GM12872 (cell line): ENCODE measurements around the gene SUGCT.

Source experiments
- CTCF ChIP-seq: IDR thresholded peaks from 3 replicates; pipeline ENCODE4 v1.5.1; 2011; ENCODE audit warnings: low read depth, mild to moderate bottlenecking, low read length, moderate library complexity; ENCODE audit not compliant: insufficient read depth

SUGCT gene

DNA sequence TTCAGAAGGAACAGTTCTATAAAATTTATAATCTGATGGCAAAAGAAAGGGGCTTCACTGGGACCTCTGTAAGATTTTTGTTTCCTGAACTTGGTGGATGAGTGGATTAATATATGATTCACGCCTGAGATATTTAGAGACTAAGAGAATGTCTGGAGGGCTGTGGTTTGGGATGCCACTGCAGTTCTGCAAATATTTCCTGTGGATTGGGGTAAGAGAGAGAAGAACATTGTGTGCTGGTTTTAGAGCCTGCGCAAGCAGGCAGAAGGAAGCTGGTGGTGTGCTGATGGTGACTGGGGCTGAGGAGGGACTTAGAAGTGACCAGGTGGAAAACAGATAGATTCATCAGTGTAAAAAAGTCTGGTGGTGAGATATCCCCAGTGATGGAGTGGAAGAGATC lies 87.0 kb downstream of the SUGCT start:
- TF ChIP-seq CTCF = no peak

- TF ChIP-seq CTCF = no peak
Observed at GRCh38 chr7:40223451-40224127, 88.8 kb downstream of the SUGCT start.

DNA sequence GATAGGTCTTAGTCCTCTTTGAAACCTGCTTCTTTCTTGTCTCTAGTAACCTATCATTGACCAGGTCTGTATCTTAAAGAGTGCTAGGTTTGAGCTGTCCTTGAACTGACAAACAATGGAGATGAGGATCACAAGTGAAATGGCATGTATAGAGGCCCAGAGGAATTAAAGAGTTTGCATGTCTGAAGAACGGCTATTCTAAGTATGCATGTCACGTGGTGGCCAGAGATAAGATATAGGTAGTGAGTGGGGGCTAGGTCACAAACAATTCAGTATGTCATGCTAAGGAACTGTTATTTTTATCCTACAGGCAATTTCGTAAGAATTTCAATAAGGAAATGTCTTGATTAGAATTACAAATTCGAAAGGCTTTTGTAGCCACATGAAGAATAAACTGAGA lies 95.3 kb downstream of the SUGCT start:
- no peak for TF ChIP-seq CTCF

GRCh38 chr7:40231796-40232195 lies 97.0 kb downstream of the SUGCT start:
- TF ChIP-seq CTCF = no peak

DNA sequence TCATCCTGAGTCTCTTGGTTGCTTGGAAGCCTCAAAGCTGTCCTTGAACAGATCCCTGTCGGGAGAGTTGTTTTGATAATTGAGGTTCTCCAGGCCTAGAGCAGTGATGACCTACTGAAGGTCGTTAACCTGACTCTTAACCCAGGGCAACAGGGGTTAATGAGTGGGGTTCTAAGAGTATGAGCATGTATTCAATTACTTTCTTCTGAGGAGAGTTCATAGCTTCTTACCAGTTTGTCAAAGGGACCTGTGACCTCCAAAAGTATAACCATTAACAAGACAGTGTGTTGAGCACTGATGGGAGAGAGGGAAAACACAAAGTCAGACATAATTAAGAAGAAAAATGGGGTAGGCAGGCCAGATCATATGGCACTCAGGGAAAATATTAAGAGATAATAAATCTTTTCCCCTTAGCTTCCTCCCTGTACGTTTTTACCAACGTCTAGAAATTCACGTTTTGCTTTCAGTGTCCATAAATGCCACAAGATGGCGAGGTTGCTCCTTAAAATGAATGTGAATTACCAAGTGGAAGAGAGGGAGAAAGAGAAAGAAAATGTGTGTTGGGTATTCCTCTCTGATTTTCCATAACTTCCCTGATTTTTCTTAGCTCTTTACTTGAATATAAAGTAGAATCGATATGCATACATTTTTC lies 97.6 kb downstream of the SUGCT start:
- peak; percentile 50; the same call in 2 of the 3 replicates for TF ChIP-seq CTCF

GRCh38 chr7:40234046-40234445 lies 99.2 kb downstream of the SUGCT start:
- no peak for TF ChIP-seq CTCF

GRCh38 chr7:40234666-40235065 lies 99.9 kb downstream of the SUGCT start:
- no peak for TF ChIP-seq CTCF
